ENCODE measurements around the gene TSBP1.

Gene TSBP1, protein sequence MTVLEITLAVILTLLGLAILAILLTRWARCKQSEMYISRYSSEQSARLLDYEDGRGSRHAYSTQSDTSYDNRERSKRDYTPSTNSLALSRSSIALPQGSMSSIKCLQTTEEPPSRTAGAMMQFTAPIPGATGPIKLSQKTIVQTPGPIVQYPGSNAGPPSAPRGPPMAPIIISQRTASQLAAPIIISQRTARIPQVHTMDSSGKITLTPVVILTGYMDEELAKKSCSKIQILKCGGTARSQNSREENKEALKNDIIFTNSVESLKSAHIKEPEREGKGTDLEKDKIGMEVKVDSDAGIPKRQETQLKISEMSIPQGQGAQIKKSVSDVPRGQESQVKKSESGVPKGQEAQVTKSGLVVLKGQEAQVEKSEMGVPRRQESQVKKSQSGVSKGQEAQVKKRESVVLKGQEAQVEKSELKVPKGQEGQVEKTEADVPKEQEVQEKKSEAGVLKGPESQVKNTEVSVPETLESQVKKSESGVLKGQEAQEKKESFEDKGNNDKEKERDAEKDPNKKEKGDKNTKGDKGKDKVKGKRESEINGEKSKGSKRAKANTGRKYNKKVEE

DNA sequence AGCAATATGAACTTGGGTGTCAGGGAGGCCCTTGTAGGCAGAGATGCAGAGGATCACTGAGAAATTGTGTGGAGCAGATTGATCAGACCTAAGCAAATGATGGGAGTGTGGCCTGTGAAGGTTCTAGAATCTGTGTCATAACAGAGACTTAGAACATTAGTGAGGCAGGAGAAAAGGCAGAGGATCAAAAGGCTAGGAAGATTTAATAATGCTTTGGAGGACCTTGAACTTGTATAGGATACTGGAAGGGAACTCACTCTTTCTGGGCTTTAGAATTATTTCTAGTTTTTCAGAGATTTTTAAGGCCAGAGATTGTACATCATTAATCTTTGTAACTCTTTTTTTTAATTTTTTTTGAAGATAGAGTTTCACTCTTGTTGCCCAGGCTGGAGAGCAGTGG lies at the start of gene TSBP1:
Gene TSBP1 (minus strand): TSS at position 101 of the 400 bp plus-strand sequence. CDS start 197 bp downstream, outside the sequence.
- no peak within 1 kb of the TSS for H3K27ac ChIP-seq
- DNase-seq (ENCODE audit: low read depth, low spot score): no peak

DNA sequence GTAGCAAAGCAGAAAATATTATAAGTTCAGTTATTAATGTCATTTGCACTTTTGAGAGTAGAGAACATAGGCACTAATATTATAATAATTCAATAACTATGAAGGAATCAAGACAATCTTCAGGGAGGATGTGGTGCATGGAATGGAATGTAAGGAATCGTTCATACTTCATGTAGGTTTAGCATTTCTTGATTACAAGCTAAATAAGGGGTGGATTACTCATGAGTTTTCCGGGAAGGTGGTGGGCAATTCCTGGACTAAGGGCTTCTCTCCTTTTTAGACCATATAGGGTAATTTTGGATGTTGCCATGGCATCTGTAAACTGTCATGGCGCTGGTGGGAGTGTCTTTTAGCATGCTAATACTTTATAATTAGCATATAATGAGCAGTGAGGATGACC lies 44.3 kb upstream of the TSBP1 start:
- no peak overlapping the region for H3K27ac ChIP-seq
- DNase-seq (ENCODE audit: low read depth, low spot score): no peak

DNA sequence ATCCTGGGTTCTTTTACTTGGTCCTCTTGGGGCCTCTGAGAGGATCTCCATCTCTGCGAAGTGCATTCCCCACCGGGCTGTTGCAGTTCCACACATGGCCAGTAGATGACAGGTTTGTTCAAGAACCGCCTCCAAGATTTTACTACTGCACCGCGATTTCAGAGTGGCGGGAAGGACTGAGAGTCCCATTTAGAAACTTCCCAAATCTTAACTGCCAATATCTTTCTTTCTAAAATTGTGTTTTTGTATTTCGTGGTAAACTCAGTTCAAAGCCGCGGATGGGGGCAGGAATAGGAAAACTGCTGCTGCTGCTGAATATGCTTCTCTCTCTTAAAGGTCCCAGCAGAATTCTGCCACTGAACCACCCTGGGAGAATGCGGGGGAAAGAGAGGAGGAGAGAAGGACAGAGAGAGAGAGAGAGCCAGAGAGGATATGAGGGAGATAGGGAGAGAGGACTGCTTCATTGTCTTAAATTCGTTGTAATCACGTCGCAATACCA lies 43.9 kb upstream of the TSBP1 start:
- H3K27ac ChIP-seq: no peak overlapping the region
- peak; percentile 6 for DNase-seq (ENCODE audit: low read depth, low spot score)

DNA sequence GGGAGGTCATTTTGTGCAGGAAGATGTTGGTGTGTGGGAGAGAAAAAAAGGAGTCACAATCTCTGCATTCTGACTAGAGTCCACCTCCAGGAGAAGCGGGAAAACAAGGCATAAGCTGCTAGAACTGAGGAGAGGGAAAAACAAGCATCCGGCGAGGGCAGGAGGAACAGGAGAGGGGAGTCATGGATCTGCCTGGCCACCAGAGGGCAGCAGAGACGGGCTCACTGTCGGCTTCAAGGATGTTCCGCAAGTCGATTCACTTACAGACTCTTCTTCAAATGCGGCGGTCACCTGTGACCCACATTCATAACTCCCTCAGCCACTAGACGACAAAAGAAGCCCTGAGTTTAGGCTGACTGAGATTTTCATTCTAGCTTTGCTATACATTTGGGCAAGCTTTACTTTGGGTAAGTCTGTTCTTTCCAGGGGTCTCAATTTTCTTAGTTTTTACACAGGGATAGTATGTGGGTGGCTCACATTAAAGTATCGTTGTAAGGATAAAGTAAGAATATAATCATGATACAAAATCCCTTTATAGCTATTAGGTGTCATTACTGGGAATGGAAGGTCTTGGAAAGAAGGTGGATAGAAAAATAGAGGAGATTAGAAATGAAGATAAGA lies 41.8 kb upstream of the TSBP1 start:
- H3K27ac ChIP-seq: no peak overlapping the region
- DNase-seq (ENCODE audit: low read depth, low spot score): no peak

DNA sequence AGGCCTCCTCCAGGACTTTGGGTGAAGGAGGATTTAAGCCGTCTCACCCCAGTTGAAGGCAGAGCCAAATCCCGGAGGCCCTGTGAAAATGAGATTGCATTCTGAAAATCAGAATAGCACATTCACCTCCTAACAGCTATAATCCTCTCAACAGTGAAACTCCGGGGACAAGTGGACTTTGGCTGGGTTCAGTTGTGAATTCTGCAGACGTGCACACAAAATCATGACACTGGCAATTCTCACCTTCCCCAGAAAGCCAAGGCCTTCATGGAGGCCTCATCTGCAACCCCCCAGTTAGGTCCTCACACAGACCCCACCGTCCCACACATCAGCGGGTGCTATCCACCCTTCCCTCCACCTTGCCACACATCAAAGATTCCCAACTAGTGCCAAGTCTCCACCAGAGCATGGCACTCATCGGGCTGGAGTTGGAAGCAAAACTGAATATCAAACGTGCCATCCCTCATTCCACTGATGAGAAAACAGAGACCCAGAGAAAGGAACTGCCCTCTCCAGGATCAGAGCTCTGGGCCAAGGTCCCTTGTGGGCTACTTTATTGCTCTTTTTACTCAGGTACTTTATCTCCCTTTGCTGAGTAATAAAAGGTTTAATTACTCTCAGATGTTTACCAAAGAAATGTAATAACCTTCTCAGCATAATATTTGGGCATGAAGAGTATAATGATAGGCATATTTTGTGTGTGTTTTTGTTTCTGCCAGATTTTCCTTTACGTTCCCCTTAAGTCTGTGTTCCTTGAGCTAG lies 40.0 kb upstream of the TSBP1 start:
- no peak overlapping the region for H3K27ac ChIP-seq
- DNase-seq (ENCODE audit: low read depth, low spot score): no peak

DNA sequence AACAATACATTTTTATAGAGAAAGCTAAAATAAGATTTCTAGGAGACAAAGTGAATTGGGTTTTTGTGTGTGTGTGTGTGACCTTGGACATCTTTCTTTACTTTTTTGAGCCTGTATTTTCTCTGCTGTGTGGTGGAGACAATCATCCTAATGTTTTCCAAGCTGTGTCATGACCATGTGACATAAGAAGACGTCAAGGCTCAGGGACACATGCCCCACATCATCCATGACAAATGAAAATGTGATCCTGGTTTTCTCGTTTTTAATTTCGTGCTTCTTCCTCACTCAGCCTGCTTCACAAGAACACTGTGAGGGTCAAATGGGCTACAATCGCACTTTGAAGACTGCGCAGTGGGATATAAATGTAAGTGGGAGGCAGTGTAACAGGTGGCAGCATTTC lies 39.2 kb upstream of the TSBP1 start:
- no peak for DNase-seq (ENCODE audit: low read depth, low spot score)
- no peak overlapping the region for H3K27ac ChIP-seq

DNA sequence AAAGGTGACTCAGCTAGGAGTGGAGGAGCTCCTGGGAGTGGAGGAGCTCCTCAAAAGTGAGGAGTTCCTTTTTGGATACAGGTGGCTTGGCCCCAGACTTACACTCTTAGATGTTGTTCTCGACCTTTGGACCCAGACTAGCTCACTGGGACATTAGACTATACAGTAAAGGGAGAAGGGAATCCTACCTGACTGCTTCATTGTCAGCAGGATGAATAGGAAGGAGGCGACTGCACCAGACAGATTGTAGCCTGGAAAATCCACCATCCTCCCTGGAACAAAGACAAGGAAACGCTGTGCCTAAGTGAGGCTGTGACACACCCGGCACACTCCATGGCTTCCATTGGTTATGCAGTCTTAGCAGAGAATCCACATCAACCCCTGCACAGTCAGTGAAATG lies 35.2 kb upstream of the TSBP1 start, which contains the start of gene BTNL2:
Gene BTNL2 (minus strand): TSS at position 325 of the 400 bp plus-strand sequence. CDS start 58 bp downstream, at position 267.
- DNase-seq (ENCODE audit: low read depth, low spot score): no peak
- no peak within 1 kb of the TSS for H3K27ac ChIP-seq

DNA sequence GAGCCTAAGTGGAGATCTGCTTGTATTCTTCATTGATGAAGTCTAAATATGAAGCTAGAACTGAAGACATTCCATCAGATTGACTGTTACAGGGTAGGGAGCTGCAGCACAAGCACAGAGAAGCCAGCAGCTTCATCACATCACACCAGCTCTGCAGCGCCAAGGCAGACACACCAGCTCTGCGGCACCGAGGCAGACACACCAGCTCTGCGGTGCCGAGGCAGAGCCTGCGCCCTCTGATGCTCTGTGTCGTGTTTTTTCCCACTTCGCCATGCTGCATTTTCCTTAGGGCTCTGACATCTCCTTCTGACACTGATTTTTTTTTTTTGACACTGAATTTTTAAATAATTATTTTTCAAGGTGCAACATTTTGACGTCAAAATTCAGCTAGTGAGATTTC lies 34.5 kb upstream of the TSBP1 start:
- H3K27ac ChIP-seq: no peak overlapping the region
- DNase-seq (ENCODE audit: low read depth, low spot score): no peak

DNA sequence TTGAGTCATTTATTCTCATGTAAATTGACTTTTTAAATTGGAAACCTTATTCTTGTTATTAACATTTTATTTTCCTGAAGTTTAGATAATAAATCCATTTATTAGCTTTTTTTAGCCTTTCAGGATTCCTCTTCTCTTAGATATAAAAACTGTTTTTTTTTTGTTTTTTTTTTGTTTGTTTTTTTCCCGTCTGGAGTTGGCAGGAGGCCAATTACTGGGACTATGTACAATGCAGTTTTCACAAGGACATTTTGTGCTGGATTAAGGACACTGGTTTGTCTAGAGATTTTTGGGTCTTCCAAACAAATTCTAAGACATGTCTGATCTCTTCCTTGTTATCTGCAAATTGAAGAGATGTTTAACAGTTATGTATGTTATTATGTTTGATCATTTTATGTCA lies 34.0 kb upstream of the TSBP1 start:
- H3K27ac ChIP-seq: no peak overlapping the region
- no peak for DNase-seq (ENCODE audit: low read depth, low spot score)

DNA sequence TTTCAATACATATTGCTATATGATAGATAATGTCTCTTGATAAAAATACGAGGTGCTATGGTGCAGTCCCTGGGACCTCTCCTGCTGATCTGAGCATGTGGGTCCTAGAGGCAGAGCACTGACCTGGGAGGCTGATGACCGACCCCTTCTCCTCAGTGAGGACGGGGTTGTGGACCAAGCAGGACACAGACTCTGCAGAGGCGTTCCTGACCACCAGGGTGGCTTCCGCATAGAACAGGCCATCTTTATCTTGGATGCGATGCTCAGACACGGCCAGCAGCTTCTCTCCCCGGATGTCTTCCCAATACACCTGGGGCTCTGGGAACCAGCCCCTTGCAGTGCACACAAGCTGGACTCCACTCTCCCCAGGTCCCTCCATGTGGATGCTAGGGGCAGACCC lies 31.1 kb upstream of the TSBP1 start:
- no peak overlapping the region for H3K27ac ChIP-seq
- no peak for DNase-seq (ENCODE audit: low read depth, low spot score)

DNA sequence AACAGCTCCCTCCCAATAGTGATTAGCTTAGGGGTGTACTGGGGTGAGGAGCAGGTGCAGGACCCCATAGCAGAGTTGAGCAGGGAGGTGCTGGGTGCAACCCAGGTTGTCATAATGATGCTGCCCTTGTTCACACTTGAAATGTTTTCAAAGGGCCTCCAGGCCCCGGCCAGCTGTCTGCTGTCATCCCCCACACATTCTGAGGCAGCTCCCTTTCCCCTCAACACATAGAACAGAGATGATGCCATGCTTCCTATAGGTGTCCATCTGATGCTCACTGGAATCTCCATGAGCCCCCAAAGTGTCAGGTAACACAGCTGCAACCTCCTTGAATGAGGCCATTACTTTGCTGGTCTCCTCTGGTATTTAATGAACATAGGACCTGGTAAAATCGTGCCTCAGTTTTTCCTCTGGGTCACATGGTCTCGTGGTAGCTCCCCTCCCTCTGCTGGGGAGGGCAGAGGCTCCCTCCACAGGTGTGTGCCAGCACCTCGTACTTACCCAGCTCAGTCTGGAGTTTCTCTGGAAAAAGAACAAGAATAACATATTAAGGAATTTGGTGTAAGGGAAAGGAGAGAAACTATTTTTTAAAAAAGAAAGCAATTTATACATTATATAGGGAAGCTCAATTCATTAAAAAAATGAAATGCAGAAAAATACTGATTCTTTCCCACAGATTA lies 29.7 kb upstream of the TSBP1 start:
- H3K27ac ChIP-seq: no peak overlapping the region
- no peak for DNase-seq (ENCODE audit: low read depth, low spot score)

DNA sequence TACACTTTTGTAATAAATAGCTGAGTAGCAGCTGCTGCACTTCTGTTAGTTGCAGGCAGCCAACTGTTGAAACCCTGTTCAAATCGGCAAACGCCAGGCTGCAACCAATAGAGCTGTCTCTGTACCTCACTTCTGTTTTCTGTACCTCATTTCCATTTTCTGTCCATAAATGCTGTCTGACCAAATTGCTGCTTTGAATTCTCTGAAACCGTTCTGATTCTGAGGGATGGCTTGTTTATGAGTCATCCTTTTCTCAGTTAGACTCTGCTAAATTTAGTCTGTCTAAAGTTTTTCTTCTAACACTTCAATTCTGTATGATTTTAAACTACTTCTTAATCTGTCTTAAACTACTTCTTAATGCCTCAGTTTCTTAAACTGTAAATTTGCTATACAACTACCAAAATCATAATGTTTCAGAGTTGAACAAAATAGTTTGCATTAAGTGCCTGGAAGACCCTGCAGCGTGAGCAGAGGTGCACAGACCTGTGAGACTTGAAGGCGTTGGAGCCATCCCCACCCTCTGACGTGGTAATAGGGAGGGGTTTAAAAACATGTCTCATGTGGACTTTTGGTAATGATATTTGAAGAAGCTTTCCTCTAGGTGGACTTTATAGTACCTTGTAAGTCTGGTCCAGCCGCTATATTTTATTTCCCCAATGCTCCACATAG lies 25.7 kb upstream of the TSBP1 start:
- H3K27ac ChIP-seq: no peak overlapping the region
- DNase-seq (ENCODE audit: low read depth, low spot score): no peak

DNA sequence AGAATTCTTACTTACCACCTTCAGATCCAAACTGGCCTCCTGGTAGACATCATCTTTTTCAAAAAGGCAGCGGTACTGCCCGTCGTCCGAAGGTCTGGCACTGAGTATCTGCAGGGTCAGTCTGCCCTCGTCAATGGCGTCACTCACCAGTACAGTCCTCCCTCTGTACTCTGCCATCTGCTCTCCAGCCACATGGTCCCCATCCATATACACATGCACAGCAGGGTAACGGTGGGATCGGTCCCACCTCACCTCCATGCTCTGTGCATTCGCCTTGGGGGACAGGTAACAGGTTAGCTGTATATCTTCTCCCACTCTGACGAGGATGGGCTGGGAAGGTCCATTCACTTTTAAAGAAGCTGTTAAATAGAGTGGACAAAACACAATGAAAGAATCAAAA lies 24.3 kb upstream of the TSBP1 start:
- no peak overlapping the region for H3K27ac ChIP-seq
- DNase-seq (ENCODE audit: low read depth, low spot score): no peak

DNA sequence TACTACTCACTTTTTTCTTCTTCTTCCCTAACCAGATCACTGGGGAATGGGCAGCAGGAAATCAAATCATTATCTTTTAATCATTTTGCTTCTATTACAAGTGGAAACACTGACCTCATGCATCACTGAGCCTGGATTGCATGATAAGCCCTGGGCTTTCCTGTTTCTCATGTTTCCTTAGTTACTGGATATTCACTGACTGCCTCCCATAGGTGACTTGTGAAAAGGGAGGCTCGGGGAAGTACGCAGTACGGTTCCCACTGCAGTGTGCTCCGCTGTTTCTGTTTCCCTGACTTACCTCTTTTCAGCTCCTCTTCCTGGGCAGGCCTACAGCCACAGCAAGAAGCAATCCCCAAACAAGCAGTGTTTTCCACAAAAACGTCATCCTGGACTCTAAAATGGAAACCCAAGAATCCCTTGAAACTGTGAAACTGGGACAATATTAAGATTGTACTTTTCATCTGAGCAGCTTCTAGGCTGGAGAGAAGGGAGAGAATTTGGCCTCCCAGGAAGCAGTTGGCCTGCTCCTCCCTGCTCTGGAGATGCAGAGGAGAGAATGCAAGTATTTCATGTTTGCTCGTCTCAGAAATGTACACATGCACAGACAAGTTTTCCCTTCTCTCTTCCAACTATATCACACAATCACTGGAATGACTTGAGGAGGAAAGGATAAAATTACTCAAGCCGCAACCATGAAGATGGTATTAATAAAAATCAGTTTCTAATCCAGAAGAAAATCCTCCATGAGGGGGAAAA lies 22.1 kb upstream of the TSBP1 start:
- DNase-seq (ENCODE audit: low read depth, low spot score): no peak
- H3K27ac ChIP-seq: peak overlapping the region; percentile 81

DNA sequence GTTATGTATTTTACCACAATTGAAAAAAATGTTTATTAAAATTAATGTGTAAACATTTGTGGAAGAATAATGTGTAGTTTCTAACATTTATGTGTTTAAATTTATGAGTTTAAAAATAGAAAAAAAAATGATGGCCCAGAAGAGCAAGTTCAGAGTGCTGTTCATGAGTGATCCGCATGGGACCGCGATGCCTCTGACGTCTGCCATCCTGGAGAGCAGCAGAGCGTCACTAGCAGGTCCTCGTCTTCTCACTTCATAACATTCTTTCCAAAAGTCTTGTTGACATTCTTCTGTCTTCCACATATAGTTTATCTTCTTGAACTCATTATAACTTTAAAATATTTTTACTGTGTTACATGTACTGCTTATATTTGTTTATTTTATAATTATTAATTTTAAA lies 19.8 kb upstream of the TSBP1 start:
- DNase-seq (ENCODE audit: low read depth, low spot score): no peak
- H3K27ac ChIP-seq: no peak overlapping the region

DNA sequence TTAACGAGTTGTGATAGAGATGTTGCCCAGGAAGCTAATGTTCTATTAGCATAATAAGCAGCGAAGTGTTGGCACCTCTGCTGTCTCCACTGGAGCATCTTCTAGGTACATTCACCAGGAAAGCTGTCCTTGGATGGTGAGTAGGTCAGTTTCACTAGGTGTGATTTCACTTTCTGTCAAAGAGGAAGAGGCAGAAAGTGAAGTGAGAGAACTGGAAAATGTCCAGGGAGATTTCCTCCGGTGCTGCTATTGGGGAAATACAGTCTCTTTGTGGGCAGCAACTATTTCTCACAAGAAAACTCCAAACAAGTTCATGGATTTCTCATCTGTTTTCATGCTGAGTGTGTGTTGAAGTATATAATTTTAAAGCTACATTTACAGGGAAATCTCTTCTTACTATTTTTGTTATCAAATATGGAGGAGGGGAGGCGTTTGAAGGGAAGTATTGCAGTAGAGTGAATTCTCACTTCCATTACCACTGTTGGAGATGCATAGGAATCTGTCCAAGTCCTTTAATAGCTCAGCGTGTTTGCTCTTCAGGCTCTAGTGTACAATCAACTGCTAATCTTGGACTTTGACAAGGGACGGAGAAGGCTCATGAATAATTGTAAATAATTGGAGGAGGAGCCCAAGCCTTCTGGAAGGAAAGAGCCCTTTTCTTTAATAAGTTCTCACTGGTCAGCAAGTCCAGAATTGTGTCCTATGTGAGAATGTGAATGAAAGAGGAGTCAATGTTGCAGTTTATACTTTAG lies 16.1 kb upstream of the TSBP1 start:
- no peak for DNase-seq (ENCODE audit: low read depth, low spot score)
- no peak overlapping the region for H3K27ac ChIP-seq

DNA sequence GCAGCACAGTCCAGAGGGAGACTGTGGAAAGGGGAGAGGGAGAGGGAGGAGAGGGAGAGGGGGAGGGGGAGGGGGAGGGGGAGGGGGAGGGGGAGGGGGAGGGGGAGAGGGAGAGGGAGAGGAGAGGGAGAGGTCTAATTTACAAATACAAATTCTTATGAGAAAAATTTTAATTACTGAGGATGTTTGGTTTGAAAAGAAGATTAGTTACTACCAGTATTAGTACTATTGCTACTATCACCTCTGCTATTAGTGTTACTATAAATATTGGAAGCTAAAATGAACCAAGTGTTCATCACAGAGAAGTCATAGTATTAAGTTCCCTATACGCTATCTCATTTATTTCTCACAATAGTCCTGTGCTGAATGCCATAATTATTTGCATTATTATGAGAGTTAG lies 14.3 kb upstream of the TSBP1 start:
- no peak overlapping the region for H3K27ac ChIP-seq
- no peak for DNase-seq (ENCODE audit: low read depth, low spot score)

DNA sequence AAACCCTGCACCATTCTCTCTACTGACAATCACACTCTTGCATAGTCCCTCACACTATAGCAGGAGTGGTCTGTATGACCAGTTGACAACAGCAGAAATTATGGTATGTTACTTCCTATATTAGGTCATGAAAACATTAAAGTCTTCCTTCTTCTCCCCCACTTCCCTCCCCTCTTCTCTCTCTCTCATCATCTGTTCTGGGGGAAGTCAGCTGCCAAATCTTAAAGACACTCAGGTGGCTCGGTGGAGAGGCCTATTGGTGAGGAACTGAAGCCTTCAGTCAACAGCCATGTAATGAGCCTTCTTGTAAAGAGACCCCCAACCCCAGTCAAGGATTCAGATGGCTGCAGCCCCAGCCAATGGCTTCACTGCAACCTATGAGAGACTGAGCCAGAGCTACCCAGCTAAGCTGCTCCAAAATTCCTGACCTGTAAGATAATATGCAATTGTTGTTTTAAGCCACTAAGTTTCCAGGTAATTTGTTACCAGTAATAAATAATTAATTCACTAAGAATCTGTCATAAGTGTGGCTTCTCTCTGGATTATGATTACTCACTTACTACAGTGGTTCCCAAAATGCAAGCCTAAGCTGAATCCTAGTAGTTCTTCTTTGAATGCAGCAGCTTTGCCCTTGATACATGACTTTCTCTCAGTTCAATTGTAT lies 11.2 kb upstream of the TSBP1 start:
- no peak for DNase-seq (ENCODE audit: low read depth, low spot score)
- no peak overlapping the region for H3K27ac ChIP-seq
